IMR-90 (cell line): ENCODE results near the gene DNAAF2. TPM values are rescaled to one million over a fixed set of nuclear protein-coding genes. Genes with fewer than 3 reads are reported as not detected.

Source experiments
- ATAC-seq: fragments of 200-7000 bp; cut with Tn5 transposase; 2 replicates; pipeline ENCODE4 v1.9.1; 2020; ENCODE audit warnings: low read depth, mild to moderate bottlenecking, moderate library complexity
- BruUV-seq: library from RNA; stranded (reverse); fragments of 400-500 nt; replicated peaks from 2 replicates; lab custom pipeline; 2021; lab: Mats Ljungman, UMichigan
- CTCF ChIA-PET: fragments of 300-600 bp; formaldehyde crosslinking; extraction: SDS; loops from one replicate; lab custom pipeline; 2021; ENCODE audit warnings: antibody characterized with exemption; lab: Yijun Ruan, JAX
- POLR2A ChIA-PET: fragments of 300-600 bp; sonication (Branson Sonifier 250); formaldehyde crosslinking; loops from one replicate; lab custom pipeline; 2022; ENCODE audit warnings: antibody characterized with exemption; ENCODE audit not compliant: unreplicated experiment; lab: Charles Lee
- DNase-seq: peaks from one replicate; pipeline ENCODE4 v3.0.0; 2013
- H2AFZ ChIP-seq: replicated peaks from 2 replicates; pipeline ENCODE3; 2013; ENCODE audit warnings: low read length, mild to moderate bottlenecking; ENCODE audit not compliant: poor library complexity
- H2AK5ac ChIP-seq: 2 replicates; pipeline ENCODE4 v1.6.1; 2013; ENCODE audit warnings: low read depth, low read length, inconsistent platforms
- H2AK9ac ChIP-seq: replicated peaks from 2 replicates; pipeline ENCODE3; 2013; ENCODE audit warnings: mild to moderate bottlenecking, low read depth, low read length, moderate library complexity; ENCODE audit not compliant: poor library complexity
- H2BK120ac ChIP-seq: 2 replicates; pipeline ENCODE4 v1.6.1; 2013; ENCODE audit warnings: low read depth, low read length, inconsistent platforms
- H2BK15ac ChIP-seq: 3 replicates; pipeline ENCODE4 v1.6.1; 2013; ENCODE audit warnings: low read depth, low read length, inconsistent platforms
- H2BK20ac ChIP-seq: 2 replicates; pipeline ENCODE4 v1.6.1; 2013; ENCODE audit warnings: low read depth, mild to moderate bottlenecking, inconsistent platforms, low read length, moderate library complexity
- H2BK5ac ChIP-seq: 2 replicates; pipeline ENCODE4 v1.6.1; 2013; ENCODE audit warnings: mild to moderate bottlenecking, low read depth, low read length, inconsistent platforms; ENCODE audit not compliant: poor library complexity, severe bottlenecking
- H3K14ac ChIP-seq: replicated peaks from 2 replicates; pipeline ENCODE4 v1.6.1; 2013; ENCODE audit warnings: low read depth, low read length, inconsistent platforms
- H3K18ac ChIP-seq: 2 replicates; pipeline ENCODE4 v1.6.1; 2013; ENCODE audit warnings: low read depth, low read length, control low read depth
- H3K23ac ChIP-seq: 2 replicates; pipeline ENCODE4 v1.6.1; 2013; ENCODE audit warnings: low read depth, low read length, inconsistent platforms
- H3K27ac ChIP-seq: 2 replicates; pipeline ENCODE4 v1.5.1; 2013; ENCODE audit warnings: mild to moderate bottlenecking, control low read depth, low read length; ENCODE audit not compliant: insufficient read depth
- H3K27me3 ChIP-seq: 2 replicates; pipeline ENCODE4 v1.6.1; 2013; ENCODE audit warnings: low read length; ENCODE audit not compliant: control insufficient read depth, insufficient read depth
- H3K36me3 ChIP-seq: 2 replicates; pipeline ENCODE4 v1.6.1; 2013; ENCODE audit warnings: low read length, mixed read lengths; ENCODE audit not compliant: control insufficient read depth, insufficient read depth
- H3K4ac ChIP-seq: 2 replicates; pipeline ENCODE4 v1.6.1; 2013; ENCODE audit warnings: low read depth, low read length, inconsistent platforms
- H3K4me1 ChIP-seq: 2 replicates; pipeline ENCODE4 v1.6.1; 2013; ENCODE audit warnings: low read length, mixed read lengths; ENCODE audit not compliant: control insufficient read depth, insufficient read depth
- H3K4me2 ChIP-seq: 2 replicates; pipeline ENCODE4 v1.6.1; 2013; ENCODE audit warnings: low read depth, mild to moderate bottlenecking, control low read depth, low read length, moderate library complexity
- H3K4me3 ChIP-seq: 2 replicates; pipeline ENCODE4 v1.5.1; 2013; ENCODE audit warnings: low read depth, mild to moderate bottlenecking, control low read depth, low read length, moderate library complexity; ENCODE audit not compliant: insufficient read depth
- H3K56ac ChIP-seq: 2 replicates; pipeline ENCODE4 v1.6.1; 2013; ENCODE audit warnings: low read length, inconsistent platforms; ENCODE audit not compliant: insufficient read depth; ENCODE audit errors: extremely low read depth
- H3K79me1 ChIP-seq, 2 experiments: 2 replicates each; pipeline ENCODE4 v1.6.1; 2013; ENCODE audit warnings: low read length in 2 of 2, inconsistent platforms in 1 of 2, low read depth in 1 of 2
- H3K9ac ChIP-seq: 2 replicates; pipeline ENCODE4 v1.6.1; 2013; ENCODE audit warnings: low read depth, low read length, control low read depth
- H3K9me1 ChIP-seq: 2 replicates; pipeline ENCODE4 v1.6.1; 2013; ENCODE audit warnings: low read length, inconsistent platforms; ENCODE audit not compliant: insufficient read depth
- H3K9me3 ChIP-seq: 2 replicates; pipeline ENCODE4 v1.6.1; 2013; ENCODE audit warnings: low read length; ENCODE audit not compliant: control insufficient read depth, insufficient read depth
- H4K20me1 ChIP-seq: 2 replicates; pipeline ENCODE4 v1.6.1; 2013; ENCODE audit warnings: low read length, inconsistent platforms; ENCODE audit not compliant: insufficient read depth
- H4K5ac ChIP-seq: 2 replicates; pipeline ENCODE4 v1.6.1; 2013; ENCODE audit warnings: mild to moderate bottlenecking, low read depth, low read length, control low read depth
- H4K8ac ChIP-seq, 2 experiments: 2 replicates each; pipeline ENCODE4 v1.6.1; 2013; ENCODE audit warnings: low read depth in 2 of 2, low read length in 2 of 2, control low read depth in 1 of 2, inconsistent platforms in 1 of 2
- H4K91ac ChIP-seq: 2 replicates; pipeline ENCODE4 v1.6.1; 2013; ENCODE audit warnings: low read depth, low read length, inconsistent platforms; ENCODE audit not compliant: insufficient read depth
- FOS ChIP-seq: fragments of 150-350 bp; IDR thresholded peaks from 2 replicates; pipeline ENCODE4 v1.6.1; 2016; ENCODE audit warnings: low read depth, low read length
- MXI1 ChIP-seq: IDR thresholded peaks from 2 replicates; pipeline ENCODE4 v1.6.1; 2012; ENCODE audit warnings: low read depth, mild to moderate bottlenecking, low read length, moderate library complexity, borderline replicate concordance
- POLR2A ChIP-seq: IDR thresholded peaks from 2 replicates; pipeline ENCODE4 v1.6.1; 2012; ENCODE audit warnings: mild to moderate bottlenecking, low read depth, low read length
- WGBS, 2 experiments: methylation state at CpG; one replicate each; pipeline versions ENCODE4 v1.1.5 to v1.1.7; 2013; ENCODE audit warnings: missing lambda C conversion rate in 2 of 2; ENCODE audit not compliant: insufficient read length in 1 of 2; ENCODE audit errors: extremely low coverage in 2 of 2; 5-methylcytosine and 5-hydroxymethylcytosine counted together
- dilution Hi-C: fragments of 300-500 bp; cut with HindIII; formaldehyde crosslinking; loops from one replicate; pipeline ENCODE4 v1.14.3; 2018; ENCODE audit warnings: low sequenced_read_pairs; ENCODE audit not compliant: unreplicated experiment
- in situ Hi-C: fragments of 300-500 bp; cut with MboI; formaldehyde crosslinking; loops from 3 replicates; pipeline ENCODE4 v1.14.3; 2019; ENCODE audit warnings: low sequenced_read_pairs, inconsistent platforms, mixed read lengths
- intact Hi-C: fragments of 100-400 bp; cut with micrococcal nuclease; formaldehyde crosslinking; loops from 2 replicates; pipeline ENCODE4 v1.10.0; 2022
- polyA plus RNA-seq, 3 experiments: library from polyadenylated mRNA; depleted of rRNA; stranded (reverse); fragments of >200 nt; gene quantifications; 2 replicates each; pipeline ENCODE4 v1.2.3, GENCODE V29; 2012; ENCODE audit warnings: low replicate concordance in 1 of 3
- total RNA-seq: library from RNA; depleted of rRNA; stranded (reverse); fragments of >200 nt; gene quantifications from 2 replicates; pipeline ENCODE4 v1.2.3, GENCODE V29; 2012

Gene DNAAF2
- total and polyA plus RNA-seq, 2 of the 4 experiments (the other 2 are of a cell fraction), result 4.1 to 4.7 TPM

GRCh38 chr14:49581209-49582112 lies 53.6 kb downstream of the DNAAF2 start:
- no peak overlapping the region for H2AFZ ChIP-seq
- H2BK20ac ChIP-seq, result no peak overlapping the region
- no peak overlapping the region for H3K27ac ChIP-seq
- no peak overlapping the region for H4K8ac ChIP-seq
- peaks cover 17% of the 10 kb centered on the region for H3K9me1 ChIP-seq
- dilution Hi-C loops (no loop called here), intact Hi-C loops (no loop called here), in situ Hi-C loops (no loop called here)
- no peak overlapping the region for H4K91ac ChIP-seq
- no TSS peak for BruUV-seq
- H2BK15ac ChIP-seq, result no peak overlapping the region
- no peak overlapping the region for H2AK5ac ChIP-seq
- peaks cover 25 to 71% of the 10 kb centered on the region in 2 experiments for H3K79me1 ChIP-seq
- no peak overlapping the region for H3K18ac ChIP-seq
- no peak overlapping the region for H3K23ac ChIP-seq
- ChIA-PET CTCF (no interaction called here), POLR2A (interaction anchor here (0.6 kb wide), 1 partner anchor 1756 kb away, joined by 3 read pairs; no protein-coding TSS in a partner anchor)
- H3K27me3 ChIP-seq, result no peaks in the 10 kb centered on the region
- no peak overlapping the region for H2BK5ac ChIP-seq
- DNase-seq (no peak), ATAC-seq (no peak)
- no peak overlapping the region for H3K4me3 ChIP-seq
- H3K4me1 ChIP-seq, result peaks cover 6% of the 10 kb centered on the region
- no peak overlapping the region for H3K14ac ChIP-seq
- no peak overlapping the region for H2BK120ac ChIP-seq
- no peak overlapping the region for H3K4me2 ChIP-seq
- H4K5ac ChIP-seq, result no peak overlapping the region
- 100% methylated on average over 2 of the region's 9 CpGs; no CpG with 5 or more reads in 1 of the 2 experiments for WGBS, 2 experiments
- no peaks in the 10 kb centered on the region for H3K9me3 ChIP-seq
- H3K36me3 ChIP-seq, result peaks cover 26% of the 10 kb centered on the region
- TF ChIP-seq POLR2A (no peak), FOS (no peak), MXI1 (no peak)
- no peak overlapping the region for H2AK9ac ChIP-seq
- no peak overlapping the region for H3K9ac ChIP-seq
- peaks cover 64% of the 10 kb centered on the region for H4K20me1 ChIP-seq
- no peak overlapping the region for H3K4ac ChIP-seq
- no peak overlapping the region for H3K56ac ChIP-seq
